HG02973 (cell line): ENCODE data around the gene RPRD1A.
"Not testable (repeated sequence)": the region's sequence is repeated elsewhere in the genome, so short reads cannot be mapped to it uniquely, and the experiment has no call there.

Experiments
- ATAC-seq: cut with Tn5 transposase; IDR thresholded peaks from one replicate; pipeline ENCODE4 v1.9.1; 2021; ENCODE audit warnings: moderate library complexity; ENCODE audit not compliant: unreplicated experiment

Gene RPRD1A

GRCh38 chr18:36031903-36032302 is 35.5 kb downstream of the RPRD1A start:
- ATAC-seq: no peak

- no peak for ATAC-seq
These were observed 36.0 kb downstream of the RPRD1A start for GRCh38 chr18:36031407-36031806.

GRCh38 chr18:36028859-36029258 is 38.5 kb downstream of the RPRD1A start:
- ATAC-seq: no peak

GRCh38 chr18:36025025-36025424 is 42.3 kb downstream of the RPRD1A start:
- no peak for ATAC-seq

GRCh38 chr18:36024241-36024640 is 43.1 kb downstream of the RPRD1A start:
- ATAC-seq: not testable (repeated sequence)

GRCh38 chr18:36023336-36023735 is 44.0 kb downstream of the RPRD1A start:
- no peak for ATAC-seq

GRCh38 chr18:36020174-36020711 is 47.1 kb downstream of the RPRD1A start:
- no peak for ATAC-seq

- no peak for ATAC-seq
These were observed 50.1 kb downstream of the RPRD1A start for GRCh38 chr18:36017232-36017631.

GRCh38 chr18:36015629-36016028 is 51.7 kb downstream of the RPRD1A start:
- ATAC-seq: peak; percentile 93

- ATAC-seq: no peak
These were observed 54.5 kb downstream of the RPRD1A start for GRCh38 chr18:36012891-36013290.

GRCh38 chr18:36009214-36009613 is 58.1 kb downstream of the RPRD1A start:
- ATAC-seq: no peak

GRCh38 chr18:36006997-36007396 is 60.4 kb downstream of the RPRD1A start:
- ATAC-seq: no peak

- ATAC-seq: no peak
These were observed 67.4 kb downstream of the RPRD1A start for GRCh38 chr18:35999925-36000324.

GRCh38 chr18:35998967-35999366 is 68.4 kb downstream of the RPRD1A start:
- ATAC-seq: no peak

- no peak for ATAC-seq
These were observed 74.3 kb downstream of the RPRD1A start for GRCh38 chr18:35993013-35993412.

GRCh38 chr18:35991696-35992095 is 75.7 kb downstream of the RPRD1A start:
- ATAC-seq: no peak

GRCh38 chr18:35983818-35984217 is 83.5 kb downstream of the RPRD1A start:
- no peak for ATAC-seq

- ATAC-seq: no peak
These were observed 84.2 kb downstream of the RPRD1A start for GRCh38 chr18:35983147-35983546.

- no peak for ATAC-seq
These were observed 84.8 kb downstream of the RPRD1A start for GRCh38 chr18:35982409-35983114.

GRCh38 chr18:35979112-35979511 is 88.2 kb downstream of the RPRD1A start:
- ATAC-seq: no peak

- ATAC-seq: no peak
These were observed 93.2 kb downstream of the RPRD1A start for GRCh38 chr18:35974181-35974580.

GRCh38 chr18:35973650-35974049 is 93.7 kb downstream of the RPRD1A start:
- ATAC-seq: no peak
